ENCODE data around the gene ADCY5.

ADCY5 gene

DNA sequence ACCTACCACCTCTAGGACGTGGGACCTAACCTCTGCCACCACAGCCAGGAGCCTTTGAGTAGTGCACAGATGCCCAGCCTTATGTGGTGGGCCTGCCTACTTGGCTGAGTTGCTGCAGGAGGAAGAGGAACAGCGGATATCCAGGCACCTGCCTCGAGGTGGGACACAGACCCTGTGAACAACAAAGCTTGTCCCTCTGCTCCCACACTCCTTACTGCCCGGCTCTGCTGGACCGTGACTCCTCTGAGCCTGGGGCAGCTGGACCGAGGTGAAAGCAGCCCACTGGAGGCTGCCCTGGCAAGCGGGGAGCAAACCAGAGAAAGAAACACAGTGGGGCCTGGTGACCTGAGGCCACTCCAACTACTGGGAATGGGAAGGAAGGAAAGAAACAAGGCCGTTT, 149.3 kb downstream of the ADCY5 start:
- Histone ChIP-seq H3K4me1 (ENCODE audit: control insufficient read depth, insufficient read depth, low read length, poor library complexity, severe bottlenecking) (no peaks in the 10 kb centered on the region), H3K27ac (ENCODE audit: insufficient read depth, low read length, poor library complexity, severe bottlenecking) (no peak overlapping the region), H3K36me3 (ENCODE audit: control insufficient read depth, insufficient read depth, low read length) (no peaks in the 10 kb centered on the region), H3K27me3 (replicated peaks; ENCODE audit: control insufficient read depth, insufficient read depth, low read length, poor library complexity, severe bottlenecking) (no peaks in the 10 kb centered on the region), H3K4me3 (ENCODE audit: insufficient read depth, low read depth, low read length, poor library complexity, severe bottlenecking) (no peak overlapping the region), H3K9me3 (ENCODE audit: control insufficient read depth, low read length) (no peaks in the 10 kb centered on the region)
- DNase-seq, result no peak

DNA sequence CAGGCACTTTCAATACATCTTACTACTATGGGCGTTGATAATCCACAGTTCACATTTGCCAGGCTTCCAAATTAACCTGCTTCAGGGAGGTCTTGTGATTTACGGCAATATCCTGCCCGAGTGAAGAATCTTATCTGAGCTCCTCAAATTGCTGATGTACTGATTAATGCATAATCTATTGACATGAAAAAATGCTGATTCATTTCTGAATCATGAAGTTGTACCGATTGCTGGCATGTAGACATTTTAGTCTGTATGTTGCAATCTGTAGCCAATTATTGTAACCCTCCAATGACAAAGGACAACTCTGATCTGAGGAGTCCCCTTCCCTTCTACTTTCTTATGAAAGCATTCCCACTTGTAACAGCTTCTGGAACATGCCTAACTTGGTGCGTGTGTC, 150.0 kb downstream of the ADCY5 start:
- DNase-seq, result no peak
- H3K4me3 ChIP-seq (ENCODE audit: insufficient read depth, low read depth, low read length, poor library complexity, severe bottlenecking), result no peak overlapping the region
- H3K4me1 ChIP-seq (ENCODE audit: control insufficient read depth, insufficient read depth, low read length, poor library complexity, severe bottlenecking), result no peaks in the 10 kb centered on the region
- H3K27ac ChIP-seq (ENCODE audit: insufficient read depth, low read length, poor library complexity, severe bottlenecking), result no peak overlapping the region
- no peaks in the 10 kb centered on the region for H3K27me3 ChIP-seq (replicated peaks; ENCODE audit: control insufficient read depth, insufficient read depth, low read length, poor library complexity, severe bottlenecking)
- no peaks in the 10 kb centered on the region for H3K9me3 ChIP-seq (ENCODE audit: control insufficient read depth, low read length)
- no peaks in the 10 kb centered on the region for H3K36me3 ChIP-seq (ENCODE audit: control insufficient read depth, insufficient read depth, low read length)

DNA sequence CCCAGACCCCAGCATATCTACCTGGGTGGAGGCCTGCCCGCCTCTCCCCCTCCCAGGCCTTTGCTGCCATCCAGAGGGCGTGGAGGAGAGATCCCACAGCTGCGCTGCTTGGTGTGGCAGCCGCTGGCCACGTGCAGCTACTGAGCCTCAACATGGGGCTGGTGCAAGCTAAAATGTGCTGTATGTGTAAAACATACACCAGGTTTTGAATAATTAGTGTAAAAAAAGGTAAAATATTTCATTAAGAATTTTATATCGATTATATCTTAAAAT, 151.3 kb downstream of the ADCY5 start:
- Histone ChIP-seq H3K36me3 (ENCODE audit: control insufficient read depth, insufficient read depth, low read length) (no peaks in the 10 kb centered on the region), H3K27ac (ENCODE audit: insufficient read depth, low read length, poor library complexity, severe bottlenecking) (no peak overlapping the region), H3K4me1 (ENCODE audit: control insufficient read depth, insufficient read depth, low read length, poor library complexity, severe bottlenecking) (no peaks in the 10 kb centered on the region), H3K4me3 (ENCODE audit: insufficient read depth, low read depth, low read length, poor library complexity, severe bottlenecking) (no peak overlapping the region), H3K27me3 (replicated peaks; ENCODE audit: control insufficient read depth, insufficient read depth, low read length, poor library complexity, severe bottlenecking) (no peaks in the 10 kb centered on the region), H3K9me3 (ENCODE audit: control insufficient read depth, low read length) (no peaks in the 10 kb centered on the region)
- no peak for DNase-seq

DNA sequence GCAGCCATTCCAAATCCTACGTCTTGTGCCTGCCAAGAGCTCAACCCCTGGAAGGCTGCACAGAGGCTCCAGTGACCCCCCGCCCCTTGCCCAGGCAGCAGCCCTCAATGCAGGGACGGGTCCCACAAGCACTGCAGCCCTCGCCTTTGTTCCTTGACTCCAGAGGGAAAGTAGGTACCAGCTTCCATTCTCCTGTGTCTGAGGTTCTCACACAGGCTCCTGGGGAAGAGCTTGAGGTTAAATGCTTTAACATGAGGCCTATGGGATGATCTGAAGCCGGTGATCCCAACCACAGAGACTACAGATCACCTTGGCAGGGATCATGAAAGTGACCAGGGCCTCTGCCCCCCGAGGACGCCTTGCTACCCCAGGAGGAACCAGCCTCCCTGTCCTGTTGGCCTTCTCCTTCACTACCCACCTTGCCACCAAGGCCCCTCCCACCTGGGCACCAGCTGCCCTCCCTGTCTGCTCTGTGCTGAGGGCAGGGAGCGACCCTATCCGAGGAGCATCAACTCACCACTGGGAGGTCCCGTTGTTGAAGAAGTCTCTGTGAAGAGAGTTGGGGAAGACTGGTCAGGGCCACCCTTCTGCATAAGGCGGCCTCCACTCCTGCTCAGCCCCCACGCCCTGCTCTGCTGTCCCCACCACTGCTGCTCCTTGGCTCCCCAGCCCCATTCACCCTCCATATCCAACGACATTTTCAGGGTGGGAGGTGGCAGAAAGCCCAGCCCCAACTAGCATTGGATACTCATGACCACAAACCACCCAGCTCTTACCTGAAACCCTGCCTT, 151.9 kb downstream of the ADCY5 start:
- no peaks in the 10 kb centered on the region for H3K36me3 ChIP-seq (ENCODE audit: control insufficient read depth, insufficient read depth, low read length)
- no peaks in the 10 kb centered on the region for H3K27me3 ChIP-seq (replicated peaks; ENCODE audit: control insufficient read depth, insufficient read depth, low read length, poor library complexity, severe bottlenecking)
- H3K27ac ChIP-seq (ENCODE audit: insufficient read depth, low read length, poor library complexity, severe bottlenecking), result no peak overlapping the region
- no peaks in the 10 kb centered on the region for H3K9me3 ChIP-seq (ENCODE audit: control insufficient read depth, low read length)
- H3K4me1 ChIP-seq (ENCODE audit: control insufficient read depth, insufficient read depth, low read length, poor library complexity, severe bottlenecking), result no peaks in the 10 kb centered on the region
- DNase-seq, result no peak
- no peak overlapping the region for H3K4me3 ChIP-seq (ENCODE audit: insufficient read depth, low read depth, low read length, poor library complexity, severe bottlenecking)

DNA sequence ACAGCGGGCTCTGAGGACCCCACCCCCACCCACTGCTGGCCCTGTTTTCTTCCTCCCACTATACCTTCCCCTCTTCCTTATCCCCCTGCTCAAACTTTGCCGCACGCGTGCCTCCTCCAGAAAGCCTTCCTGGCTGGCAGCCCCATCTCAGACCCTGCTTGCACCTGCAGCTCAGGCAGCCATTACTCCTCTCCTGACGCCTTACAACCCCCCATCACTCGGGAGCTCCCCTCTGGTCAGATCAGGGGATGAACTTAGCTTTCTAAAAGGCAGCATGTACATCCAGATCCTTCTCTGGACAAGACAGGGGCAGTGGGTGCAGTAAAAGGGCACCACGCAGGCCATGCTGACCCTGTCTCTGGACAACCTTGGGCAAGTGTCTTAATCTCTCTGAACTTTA, 152.6 kb downstream of the ADCY5 start:
- Histone ChIP-seq H3K27me3 (replicated peaks; ENCODE audit: control insufficient read depth, insufficient read depth, low read length, poor library complexity, severe bottlenecking) (peaks cover 2% of the 10 kb centered on the region), H3K4me1 (ENCODE audit: control insufficient read depth, insufficient read depth, low read length, poor library complexity, severe bottlenecking) (no peaks in the 10 kb centered on the region), H3K9me3 (ENCODE audit: control insufficient read depth, low read length) (no peaks in the 10 kb centered on the region), H3K36me3 (ENCODE audit: control insufficient read depth, insufficient read depth, low read length) (no peaks in the 10 kb centered on the region), H3K4me3 (ENCODE audit: insufficient read depth, low read depth, low read length, poor library complexity, severe bottlenecking) (no peak overlapping the region), H3K27ac (ENCODE audit: insufficient read depth, low read length, poor library complexity, severe bottlenecking) (no peak overlapping the region)
- DNase-seq, result no peak

DNA sequence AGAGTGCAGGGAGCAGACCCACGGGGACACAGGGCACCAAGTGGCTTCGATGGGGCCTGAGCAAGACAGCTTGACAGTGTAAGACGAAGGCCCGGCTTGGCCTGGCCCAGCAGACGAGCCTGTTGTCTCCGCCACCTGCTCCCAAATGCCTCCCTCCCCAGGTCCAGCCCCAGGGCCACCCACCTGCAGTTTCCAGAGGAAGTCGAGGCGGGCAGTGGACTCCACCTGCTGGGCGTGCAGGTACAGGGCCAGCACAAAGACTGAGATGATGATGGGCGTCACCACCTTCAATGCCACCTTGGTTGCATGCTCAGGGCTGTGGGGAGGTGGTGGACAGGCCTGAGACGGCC, 153.0 kb downstream of the ADCY5 start:
- Histone ChIP-seq H3K27me3 (replicated peaks; ENCODE audit: control insufficient read depth, insufficient read depth, low read length, poor library complexity, severe bottlenecking) (peaks cover 2% of the 10 kb centered on the region), H3K27ac (ENCODE audit: insufficient read depth, low read length, poor library complexity, severe bottlenecking) (no peak overlapping the region), H3K9me3 (ENCODE audit: control insufficient read depth, low read length) (no peaks in the 10 kb centered on the region), H3K36me3 (ENCODE audit: control insufficient read depth, insufficient read depth, low read length) (no peaks in the 10 kb centered on the region), H3K4me1 (ENCODE audit: control insufficient read depth, insufficient read depth, low read length, poor library complexity, severe bottlenecking) (no peaks in the 10 kb centered on the region), H3K4me3 (ENCODE audit: insufficient read depth, low read depth, low read length, poor library complexity, severe bottlenecking) (no peak overlapping the region)
- no peak for DNase-seq

DNA sequence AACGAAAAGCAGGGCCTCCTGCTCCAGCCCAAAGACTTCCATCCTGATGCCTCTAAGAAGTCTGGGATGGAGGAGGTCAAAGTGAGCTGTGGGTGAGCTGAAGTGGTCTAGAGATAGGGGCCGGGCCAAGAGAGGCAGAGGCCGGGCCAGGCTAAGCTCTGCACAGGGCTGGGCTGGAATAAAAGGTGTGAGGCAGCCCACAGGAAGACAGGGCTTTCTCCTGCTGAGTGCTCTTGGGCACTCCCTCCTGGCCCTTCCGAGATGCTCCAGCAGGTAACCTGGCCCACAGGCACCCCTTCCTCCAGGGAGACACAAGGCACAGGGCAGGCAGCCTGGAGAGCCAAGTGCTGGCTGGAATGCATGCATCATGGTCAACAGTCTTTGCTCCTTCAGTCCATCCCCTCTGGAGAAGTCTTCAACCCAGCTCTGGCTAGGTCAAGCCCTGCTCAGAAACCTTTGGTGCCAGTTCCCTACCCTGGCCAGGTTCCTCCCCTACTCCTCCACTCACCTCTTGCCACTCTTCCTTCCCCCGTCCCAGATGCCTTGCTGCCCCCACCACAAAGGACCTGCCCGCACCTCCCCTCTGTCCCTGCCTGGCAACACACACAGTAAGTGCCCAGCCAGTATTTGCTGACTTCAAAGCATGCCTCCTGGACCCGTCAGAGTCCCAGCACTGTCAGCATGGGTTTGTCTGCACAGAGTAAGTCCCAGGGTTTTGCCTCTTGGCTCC, 153.6 kb downstream of the ADCY5 start:
- no peak for DNase-seq

DNA sequence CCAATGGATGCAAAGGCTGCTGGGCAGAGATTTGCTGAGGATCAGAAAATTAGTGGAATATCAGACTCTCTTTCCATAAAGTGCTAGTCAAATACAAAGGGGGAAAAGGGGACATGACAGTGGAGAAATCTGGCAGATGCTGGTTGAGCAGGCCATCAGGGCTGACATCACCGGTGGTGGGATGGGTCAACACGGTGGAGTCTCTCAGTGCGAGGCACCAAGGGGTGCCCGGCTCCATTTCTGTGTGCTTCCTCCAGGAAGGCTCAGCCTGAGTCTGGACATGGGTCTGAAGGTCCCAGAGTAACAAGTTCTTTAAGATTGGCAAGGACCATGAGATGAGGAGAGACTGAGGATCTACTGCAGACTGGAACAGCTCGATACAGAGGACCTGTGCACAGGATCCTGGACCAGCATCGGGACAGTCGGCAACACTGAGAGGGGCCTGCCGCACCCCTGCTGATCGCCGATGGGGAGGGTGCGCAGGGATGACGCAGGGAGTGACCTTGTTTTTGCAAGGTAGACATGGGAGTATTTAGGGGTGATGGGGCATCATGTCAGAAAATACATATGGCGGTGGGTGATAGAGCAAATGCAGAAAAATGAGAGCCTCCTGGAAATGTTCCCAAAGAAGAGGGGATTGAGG, 154.5 kb downstream of the ADCY5 start:
- H3K4me1 ChIP-seq (ENCODE audit: control insufficient read depth, insufficient read depth, low read length, poor library complexity, severe bottlenecking), result no peaks in the 10 kb centered on the region
- no peaks in the 10 kb centered on the region for H3K9me3 ChIP-seq (ENCODE audit: control insufficient read depth, low read length)
- H3K36me3 ChIP-seq (ENCODE audit: control insufficient read depth, insufficient read depth, low read length), result no peaks in the 10 kb centered on the region
- peaks cover 2% of the 10 kb centered on the region for H3K27me3 ChIP-seq (replicated peaks; ENCODE audit: control insufficient read depth, insufficient read depth, low read length, poor library complexity, severe bottlenecking)
- H3K27ac ChIP-seq (ENCODE audit: insufficient read depth, low read length, poor library complexity, severe bottlenecking), result no peak overlapping the region
- DNase-seq, result no peak
- H3K4me3 ChIP-seq (ENCODE audit: insufficient read depth, low read depth, low read length, poor library complexity, severe bottlenecking), result no peak overlapping the region

More for the DNA sequence above, 153.6 kb downstream of the ADCY5 start:
- Histone ChIP-seq H3K9me3 (ENCODE audit: control insufficient read depth, low read length) (no peaks in the 10 kb centered on the region), H3K27me3 (replicated peaks; ENCODE audit: control insufficient read depth, insufficient read depth, low read length, poor library complexity, severe bottlenecking) (peaks cover 2% of the 10 kb centered on the region), H3K4me3 (ENCODE audit: insufficient read depth, low read depth, low read length, poor library complexity, severe bottlenecking) (no peak overlapping the region), H3K36me3 (ENCODE audit: control insufficient read depth, insufficient read depth, low read length) (no peaks in the 10 kb centered on the region), H3K27ac (ENCODE audit: insufficient read depth, low read length, poor library complexity, severe bottlenecking) (no peak overlapping the region), H3K4me1 (ENCODE audit: control insufficient read depth, insufficient read depth, low read length, poor library complexity, severe bottlenecking) (no peaks in the 10 kb centered on the region)

DNA sequence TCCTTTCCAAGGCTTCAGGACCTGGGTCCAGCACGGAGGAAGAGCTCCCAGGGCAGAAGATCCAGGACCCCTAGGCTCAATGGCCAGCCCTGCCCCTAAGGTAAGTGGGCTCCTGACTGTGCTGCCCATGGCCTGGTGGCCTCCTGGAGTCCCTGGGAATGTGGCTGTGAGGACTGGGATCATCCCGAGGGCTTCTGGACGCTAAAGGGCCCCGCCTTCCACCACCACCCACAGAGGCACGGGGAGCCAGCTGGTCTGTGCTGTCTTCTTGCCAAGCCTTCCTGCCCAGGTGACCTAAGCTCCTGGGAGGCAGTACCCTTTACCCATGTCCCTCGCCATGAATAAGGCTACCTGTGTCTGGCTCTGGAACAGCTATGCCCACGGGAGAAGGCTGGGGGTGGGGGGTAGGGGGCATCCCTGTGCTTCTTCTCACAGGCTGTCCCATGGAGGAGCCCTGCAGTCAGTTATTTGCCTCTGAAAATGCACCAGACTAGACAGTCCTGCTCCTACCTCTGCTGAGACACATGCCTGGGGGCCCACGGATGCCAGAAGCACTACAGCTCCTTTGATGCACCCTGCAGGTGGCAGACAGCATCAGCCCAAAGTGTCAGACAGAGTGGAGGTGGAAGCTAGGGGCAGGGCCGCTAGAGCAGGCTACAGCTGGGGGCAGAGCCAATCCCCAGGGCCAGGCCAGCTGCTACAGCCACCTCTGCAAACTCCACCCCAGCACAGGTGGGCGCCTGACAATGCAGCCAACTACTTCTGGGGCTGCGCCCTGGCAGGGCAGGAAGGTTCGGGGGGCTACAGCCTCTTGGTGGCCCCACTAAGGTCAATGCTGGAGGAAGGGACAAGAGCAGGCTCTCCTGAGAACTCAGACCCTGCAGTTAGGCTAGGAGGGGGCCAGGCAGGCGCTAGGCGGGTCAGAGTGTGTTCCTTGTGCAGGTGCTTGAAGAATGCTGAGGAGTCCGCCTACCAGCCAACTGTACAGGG, 156.3 kb downstream of the ADCY5 start:
- H3K9me3 ChIP-seq (ENCODE audit: control insufficient read depth, low read length), result no peaks in the 10 kb centered on the region
- H3K27ac ChIP-seq (ENCODE audit: insufficient read depth, low read length, poor library complexity, severe bottlenecking), result no peak overlapping the region
- H3K4me1 ChIP-seq (ENCODE audit: control insufficient read depth, insufficient read depth, low read length, poor library complexity, severe bottlenecking), result no peaks in the 10 kb centered on the region
- no peak for DNase-seq
- no peaks in the 10 kb centered on the region for H3K36me3 ChIP-seq (ENCODE audit: control insufficient read depth, insufficient read depth, low read length)
- H3K27me3 ChIP-seq (replicated peaks; ENCODE audit: control insufficient read depth, insufficient read depth, low read length, poor library complexity, severe bottlenecking), result peaks cover 2% of the 10 kb centered on the region
- no peak overlapping the region for H3K4me3 ChIP-seq (ENCODE audit: insufficient read depth, low read depth, low read length, poor library complexity, severe bottlenecking)

Data from effector memory CD4-positive, alpha-beta T cell (primary cell).